ENCODE measurements around the gene MDK. TPM values are rescaled to one million over a fixed set of nuclear protein-coding genes. Genes with fewer than 3 reads are reported as not detected.

The MDK gene
- total and polyA plus RNA-seq, 2 of the 13 experiments (the other 11 are each of a cell fraction or from before 2014, with no cell fraction given), result 312 to 407 TPM

GRCh38 chr11:46389450-46390330 lies 8.2 kb downstream of the MDK start (continued):
- TF ChIP-seq ZNF703 (CRISPR knock-in tag; IDR thresholded peaks at IDR 0.05; ENCODE audit: borderline replicate concordance) (no peak), ZNF350 (CRISPR knock-in tag; IDR thresholded peaks at IDR 0.05; ENCODE audit: borderline replicate concordance, low read depth) (no peak), GZF1 (CRISPR knock-in tag; IDR thresholded peaks at IDR 0.05) (no peak), CBX2 (IDR thresholded peaks at IDR 0.05; ENCODE audit: low read depth, low read length) (no peak), CBX2 (CRISPR knock-in tag; IDR thresholded peaks at IDR 0.05; ENCODE audit: low read depth) (no peak), HMGA1 (CRISPR knock-in tag; conservative IDR thresholded peaks at IDR 0.05) (no peak), XRCC5 (optimal IDR thresholded peaks at IDR 0.05; ENCODE audit: low read length) (peak; percentile 91), ZNF749 (CRISPR knock-in tag; IDR thresholded peaks at IDR 0.05; ENCODE audit: borderline replicate concordance) (no peak), ZNF619 (CRISPR knock-in tag; IDR thresholded peaks at IDR 0.05) (no peak), NFKBIZ (CRISPR knock-in tag; IDR thresholded peaks at IDR 0.05) (no peak), NFE2L1 (CRISPR knock-in tag; IDR thresholded peaks at IDR 0.05; ENCODE audit: borderline replicate concordance) (no peak), UBTF (CRISPR knock-in tag; IDR thresholded peaks at IDR 0.05) (peak; percentile 73), ZC3H4 (CRISPR knock-in tag; IDR thresholded peaks at IDR 0.05; ENCODE audit: borderline replicate concordance) (no peak), ZBTB2 (CRISPR knock-in tag; IDR thresholded peaks at IDR 0.05; ENCODE audit: low read depth) (no peak), ZFP37 (CRISPR knock-in tag; IDR thresholded peaks at IDR 0.05; ENCODE audit: borderline replicate concordance) (no peak), ZNF691 (CRISPR knock-in tag; IDR thresholded peaks at IDR 0.05; ENCODE audit: borderline replicate concordance, low read depth) (0 out of 2 replicates have a peak, but pooled peaks have one; percentile 22), ZNF652 (CRISPR knock-in tag; IDR thresholded peaks at IDR 0.05; ENCODE audit: borderline replicate concordance, low read depth) (no peak), KLF9 (CRISPR knock-in tag; IDR thresholded peaks at IDR 0.05; ENCODE audit: low read depth) (no peak), ZNF562 (CRISPR knock-in tag; IDR thresholded peaks at IDR 0.05; ENCODE audit: borderline replicate concordance) (no peak), SNAPC5 (CRISPR knock-in tag; IDR thresholded peaks at IDR 0.05; ENCODE audit: borderline replicate concordance) (no peak)

All from HepG2 (cell line).